GM10847 (cell line): Measurements from ENCODE around the gene ANP32A.

Experiments
- POLR2A ChIP-seq: IDR thresholded peaks from 2 replicates; pipeline ENCODE4 v1.6.1; 2011; ENCODE audit not compliant: insufficient read length; ENCODE audit errors: extremely low read depth

ANP32A gene

GRCh38 chr15:68765602-68766368 is 54.9 kb downstream of the ANP32A start:
- TF ChIP-seq POLR2A, result no peak

- TF ChIP-seq POLR2A, result no peak
Observed at GRCh38 chr15:68764090-68764489, 56.6 kb downstream of the ANP32A start.

- no peak for TF ChIP-seq POLR2A
Observed at GRCh38 chr15:68763063-68763462, 57.6 kb downstream of the ANP32A start.

GRCh38 chr15:68755731-68756130 is 65.0 kb downstream of the ANP32A start:
- no peak for TF ChIP-seq POLR2A

GRCh38 chr15:68751622-68752021 is 69.1 kb downstream of the ANP32A start:
- no peak for TF ChIP-seq POLR2A

- no peak for TF ChIP-seq POLR2A
Observed at GRCh38 chr15:68749793-68750192, 70.9 kb downstream of the ANP32A start.

- TF ChIP-seq POLR2A, result no peak
Observed at GRCh38 chr15:68749365-68749764, 71.3 kb downstream of the ANP32A start.

- TF ChIP-seq POLR2A, result no peak
Observed at GRCh38 chr15:68743256-68743655, 77.4 kb downstream of the ANP32A start.

- no peak for TF ChIP-seq POLR2A
Observed at GRCh38 chr15:68739390-68740080, 81.2 kb downstream of the ANP32A start.

- no peak for TF ChIP-seq POLR2A
Observed at GRCh38 chr15:68735610-68736009, 85.1 kb downstream of the ANP32A start.

- no peak for TF ChIP-seq POLR2A
Observed at GRCh38 chr15:68734881-68735280, 85.8 kb downstream of the ANP32A start.

GRCh38 chr15:68734352-68734751 is 86.3 kb downstream of the ANP32A start:
- no peak for TF ChIP-seq POLR2A

GRCh38 chr15:68733666-68734065 is 87.0 kb downstream of the ANP32A start:
- no peak for TF ChIP-seq POLR2A

GRCh38 chr15:68732451-68732850 is 88.2 kb downstream of the ANP32A start:
- TF ChIP-seq POLR2A, result no peak

GRCh38 chr15:68730976-68731897 is 89.5 kb downstream of the ANP32A start:
- no peak for TF ChIP-seq POLR2A
